PC-9 (cell line): Measurements from ENCODE around the gene LINS1. TPM values are rescaled to one million over a fixed set of nuclear protein-coding genes. Genes with fewer than 3 reads are reported as not detected.

Experiments
- BruUV-seq: library from RNA; stranded (reverse); fragments of 400-500 nt; replicated peaks from 2 replicates; lab custom pipeline; 2021; lab: Mats Ljungman, UMichigan
- CTCF ChIA-PET: fragments of 300-600 bp; sonication (Branson Sonifier 250); formaldehyde crosslinking; loops from one replicate; lab custom pipeline; 2022; ENCODE audit warnings: antibody characterized with exemption; lab: Charles Lee
- POLR2A ChIA-PET: fragments of 300-600 bp; sonication (Branson Sonifier 250); formaldehyde crosslinking; loops from one replicate; lab custom pipeline; 2022; ENCODE audit warnings: antibody characterized with exemption; ENCODE audit not compliant: unreplicated experiment; lab: Charles Lee
- DNase-seq, 2 experiments: peaks; one replicate each; pipeline versions ENCODE4 v3.0.0 to v3.0.0-alpha.2; 2015 to 2022; ENCODE audit warnings: mixed read lengths in 1 of 2
- H2AFZ ChIP-seq: fragments of 200-600 bp; sonication (generic); 2 replicates; pipeline ENCODE4 v1.8.1; 2017; ENCODE audit warnings: antibody characterized with exemption
- H3F3A ChIP-seq: fragments of 200-600 bp; sonication (generic); 2 replicates; pipeline ENCODE4 v1.8.1; 2017; ENCODE audit warnings: antibody characterized with exemption, mild to moderate bottlenecking, low read depth; ENCODE audit not compliant: insufficient read depth
- H3K27ac ChIP-seq: fragments of 200-600 bp; sonication (generic); 2 replicates; pipeline ENCODE4 v1.6.1; 2016; ENCODE audit warnings: mixed run types
- H3K27me3 ChIP-seq: fragments of 200-600 bp; sonication (generic); 2 replicates; pipeline ENCODE4 v1.6.1; 2016; ENCODE audit warnings: low read depth, mixed run types; ENCODE audit not compliant: insufficient read depth
- H3K36me3 ChIP-seq: fragments of 200-600 bp; sonication (generic); 2 replicates; pipeline ENCODE4 v1.6.1; 2016; ENCODE audit warnings: low read depth, mixed run types
- H3K4me1 ChIP-seq: fragments of 200-600 bp; sonication (generic); replicated peaks from 2 replicates; pipeline ENCODE4 v1.6.1; 2016; ENCODE audit warnings: mixed run types; ENCODE audit not compliant: insufficient read depth
- H3K4me2 ChIP-seq: fragments of 200-600 bp; sonication (generic); 2 replicates; pipeline ENCODE4 v1.6.1; 2017; ENCODE audit warnings: mixed run types
- H3K4me3 ChIP-seq: fragments of 200-600 bp; sonication (generic); 2 replicates; pipeline ENCODE4 v1.6.1; 2016; ENCODE audit warnings: mixed run types
- H3K79me2 ChIP-seq: fragments of 200-600 bp; sonication (generic); 2 replicates; pipeline ENCODE4 v1.6.1; 2017; ENCODE audit warnings: low read depth, mixed run types
- H3K9me2 ChIP-seq: fragments of 200-600 bp; sonication (generic); 2 replicates; pipeline ENCODE4 v1.8.1; 2017; ENCODE audit warnings: mild to moderate bottlenecking; ENCODE audit not compliant: insufficient read depth
- H3K9me3 ChIP-seq: fragments of 200-600 bp; sonication (generic); 2 replicates; pipeline ENCODE4 v1.8.1; 2016; ENCODE audit warnings: low read depth; ENCODE audit not compliant: insufficient read depth
- H4K20me1 ChIP-seq: fragments of 200-600 bp; sonication (generic); 2 replicates; pipeline ENCODE4 v1.8.1; 2017; ENCODE audit not compliant: insufficient read depth
- CTCF ChIP-seq: fragments of 200-600 bp; sonication (generic); conservative IDR thresholded peaks from 2 replicates; pipeline ENCODE4 v1.6.1; 2017; ENCODE audit warnings: mixed run types, antibody characterized with exemption, mild to moderate bottlenecking, moderate library complexity
- EZH2 ChIP-seq: fragments of 200-600 bp; sonication (generic); IDR thresholded peaks from 2 replicates; pipeline ENCODE4 v1.8.0; 2017; ENCODE audit warnings: antibody characterized with exemption, low read depth
- intact Hi-C: fragments of 100-400 bp; cut with micrococcal nuclease; formaldehyde crosslinking; loops from one replicate; pipeline ENCODE4 v1.10.0; 2022; ENCODE audit not compliant: unreplicated experiment
- total RNA-seq: library from RNA; stranded (reverse); gene quantifications from 2 replicates; pipeline ENCODE4 v1.2.3, GENCODE V29; 2021

LINS1 gene
- total RNA-seq, 1 experiment from 2014 or later = 10.9 TPM

GRCh38 chr15:100648951-100649350 is 47.0 kb upstream of the LINS1 start:
- intact Hi-C loops = no loop called here
- Histone ChIP-seq H3K9me2 (no peaks in the 10 kb centered on the region), H3K27me3 (no peaks in the 10 kb centered on the region), H3K4me2 (no peak overlapping the region), H3K27ac (no peak overlapping the region), H3K79me2 (peaks cover 12% of the 10 kb centered on the region), H3K4me1 (no peaks in the 10 kb centered on the region), H3K4me3 (no peak overlapping the region), H3F3A (peaks cover 10% of the 10 kb centered on the region; the same call in 1 of the 2 replicates), H4K20me1 (no peaks in the 10 kb centered on the region), H2AFZ (no peak overlapping the region), H3K9me3 (no peaks in the 10 kb centered on the region), H3K36me3 (no peaks in the 10 kb centered on the region)
- ChIA-PET CTCF (no interaction called here), POLR2A (interaction anchor here (0.6 kb wide), 1 partner anchor 214 kb away, joined by 3 read pairs; no protein-coding TSS in a partner anchor)
- DNase-seq = no peak
- TF ChIP-seq CTCF (no peak), EZH2 (no peak)
- BruUV-seq = no TSS peak

- no peak overlapping the region for H3K27ac ChIP-seq
- no peak overlapping the region for H3K4me3 ChIP-seq
- ChIA-PET POLR2A (no interaction called here), CTCF (no interaction called here)
- peaks cover 30% of the 10 kb centered on the region for H3K79me2 ChIP-seq
- H2AFZ ChIP-seq = no peak overlapping the region
- H3F3A ChIP-seq = 0 out of 2 replicates have a peak, but pooled peaks cover 6% of the 10 kb centered on the region
- no TSS peak for BruUV-seq
- intact Hi-C loops = no loop called here
- no peaks in the 10 kb centered on the region for H3K9me3 ChIP-seq
- DNase-seq = no peak
- no peaks in the 10 kb centered on the region for H3K27me3 ChIP-seq
- no peaks in the 10 kb centered on the region for H3K4me1 ChIP-seq
- TF ChIP-seq EZH2 (no peak), CTCF (no peak)
- H3K36me3 ChIP-seq = no peaks in the 10 kb centered on the region
- H3K9me2 ChIP-seq = no peaks in the 10 kb centered on the region
- H4K20me1 ChIP-seq = no peaks in the 10 kb centered on the region
- no peak overlapping the region for H3K4me2 ChIP-seq
Observed at GRCh38 chr15:100645671-100646070, 43.7 kb upstream of the LINS1 start.

GRCh38 chr15:100642950-100643338 is 41.0 kb upstream of the LINS1 start:
- CTCF ChIA-PET = no interaction called here
- no TSS peak for BruUV-seq
- Histone ChIP-seq H3K9me3 (no peaks in the 10 kb centered on the region), H2AFZ (no peak overlapping the region), H3K27ac (no peak overlapping the region), H4K20me1 (no peaks in the 10 kb centered on the region), H3K4me1 (no peaks in the 10 kb centered on the region), H3F3A (no peaks in the 10 kb centered on the region), H3K36me3 (no peaks in the 10 kb centered on the region), H3K4me2 (no peak overlapping the region), H3K27me3 (no peaks in the 10 kb centered on the region), H3K4me3 (no peak overlapping the region), H3K79me2 (peaks cover 39% of the 10 kb centered on the region), H3K9me2 (no peaks in the 10 kb centered on the region)
- no peak for TF ChIP-seq CTCF
- TF ChIP-seq EZH2 = no peak
- no peak for DNase-seq
- POLR2A ChIA-PET = no interaction called here
- intact Hi-C loops = no loop called here
